Measurements from ENCODE around the gene GLT6D1. TPM values are rescaled to one million over a fixed set of nuclear protein-coding genes. Genes with fewer than 3 reads are reported as not detected.

Gene GLT6D1
- total RNA-seq (2012; rRNA removed) = not detected in 2 replicates

- H3K9me3 ChIP-seq (replicated peaks; ENCODE audit: low read length) = no peaks in the 10 kb centered on the region
- H3K36me3 ChIP-seq (ENCODE audit: insufficient read depth, low read length) = no peaks in the 10 kb centered on the region
- peaks cover 7% of the 10 kb centered on the region for H3K27me3 ChIP-seq (ENCODE audit: control insufficient read depth, insufficient read depth, low read length)
- no peak within 1 kb of the TSS for H3K4me3 ChIP-seq (ENCODE audit: low read length)
- no peak within 1 kb of the TSS for H3K9ac ChIP-seq (ENCODE audit: low read depth, low read length)
- H3K4me1 ChIP-seq (ENCODE audit: control insufficient read depth, insufficient read depth, low read length) = no peaks in the 10 kb centered on the region
- H3K4me2 ChIP-seq (ENCODE audit: low read length) = no peak within 1 kb of the TSS
Observed at GRCh38 chr9:135639196-135639595, at the start of gene GLT6D1. GLT6D1 (minus strand) TSS chr9:135639540; CDS start chr9:135639187, 353 bp downstream.

GRCh38 chr9:135689011-135689410, 49.7 kb upstream of the GLT6D1 start:
- Histone ChIP-seq H3K9ac (ENCODE audit: low read depth, low read length) (no peak overlapping the region), H3K36me3 (ENCODE audit: insufficient read depth, low read length) (no peaks in the 10 kb centered on the region), H3K4me1 (ENCODE audit: control insufficient read depth, insufficient read depth, low read length) (peaks cover 8% of the 10 kb centered on the region), H3K4me2 (ENCODE audit: low read length) (no peak overlapping the region), H3K4me3 (ENCODE audit: low read length) (no peak overlapping the region), H3K27me3 (ENCODE audit: control insufficient read depth, insufficient read depth, low read length) (peaks cover 6% of the 10 kb centered on the region), H3K9me3 (replicated peaks; ENCODE audit: low read length) (no peaks in the 10 kb centered on the region)

GRCh38 chr9:135687216-135687615, 47.9 kb upstream of the GLT6D1 start:
- H3K9me3 ChIP-seq (replicated peaks; ENCODE audit: low read length) = no peaks in the 10 kb centered on the region
- H3K4me2 ChIP-seq (ENCODE audit: low read length) = no peak overlapping the region
- no peaks in the 10 kb centered on the region for H3K36me3 ChIP-seq (ENCODE audit: insufficient read depth, low read length)
- H3K9ac ChIP-seq (ENCODE audit: low read depth, low read length) = no peak overlapping the region
- H3K27me3 ChIP-seq (ENCODE audit: control insufficient read depth, insufficient read depth, low read length) = no peaks in the 10 kb centered on the region
- H3K4me3 ChIP-seq (ENCODE audit: low read length) = no peak overlapping the region
- peaks cover 2% of the 10 kb centered on the region for H3K4me1 ChIP-seq (ENCODE audit: control insufficient read depth, insufficient read depth, low read length)

- H3K9me3 ChIP-seq (replicated peaks; ENCODE audit: low read length) = no peaks in the 10 kb centered on the region
- H3K27me3 ChIP-seq (ENCODE audit: control insufficient read depth, insufficient read depth, low read length) = no peaks in the 10 kb centered on the region
- H3K4me2 ChIP-seq (ENCODE audit: low read length) = no peak overlapping the region
- H3K4me1 ChIP-seq (ENCODE audit: control insufficient read depth, insufficient read depth, low read length) = no peaks in the 10 kb centered on the region
- H3K9ac ChIP-seq (ENCODE audit: low read depth, low read length) = no peak overlapping the region
- no peaks in the 10 kb centered on the region for H3K36me3 ChIP-seq (ENCODE audit: insufficient read depth, low read length)
- no peak overlapping the region for H3K4me3 ChIP-seq (ENCODE audit: low read length)
Observed at GRCh38 chr9:135684691-135685090, 45.4 kb upstream of the GLT6D1 start.

- no peaks in the 10 kb centered on the region for H3K36me3 ChIP-seq (ENCODE audit: insufficient read depth, low read length)
- no peak overlapping the region for H3K4me2 ChIP-seq (ENCODE audit: low read length)
- no peaks in the 10 kb centered on the region for H3K9me3 ChIP-seq (replicated peaks; ENCODE audit: low read length)
- no peaks in the 10 kb centered on the region for H3K27me3 ChIP-seq (ENCODE audit: control insufficient read depth, insufficient read depth, low read length)
- H3K9ac ChIP-seq (ENCODE audit: low read depth, low read length) = no peak overlapping the region
- H3K4me1 ChIP-seq (ENCODE audit: control insufficient read depth, insufficient read depth, low read length) = no peaks in the 10 kb centered on the region
- H3K4me3 ChIP-seq (ENCODE audit: low read length) = no peak overlapping the region
Observed at GRCh38 chr9:135683401-135684034, 44.2 kb upstream of the GLT6D1 start.

GRCh38 chr9:135681161-135681560, 41.8 kb upstream of the GLT6D1 start:
- Histone ChIP-seq H3K36me3 (ENCODE audit: insufficient read depth, low read length) (no peaks in the 10 kb centered on the region), H3K4me3 (ENCODE audit: low read length) (no peak overlapping the region), H3K4me1 (ENCODE audit: control insufficient read depth, insufficient read depth, low read length) (no peaks in the 10 kb centered on the region), H3K9me3 (replicated peaks; ENCODE audit: low read length) (no peaks in the 10 kb centered on the region), H3K4me2 (ENCODE audit: low read length) (no peak overlapping the region), H3K9ac (ENCODE audit: low read depth, low read length) (no peak overlapping the region), H3K27me3 (ENCODE audit: control insufficient read depth, insufficient read depth, low read length) (no peaks in the 10 kb centered on the region)

GRCh38 chr9:135680056-135680455, 40.7 kb upstream of the GLT6D1 start:
- Histone ChIP-seq H3K9ac (ENCODE audit: low read depth, low read length) (no peak overlapping the region), H3K9me3 (replicated peaks; ENCODE audit: low read length) (no peaks in the 10 kb centered on the region), H3K27me3 (ENCODE audit: control insufficient read depth, insufficient read depth, low read length) (no peaks in the 10 kb centered on the region), H3K4me3 (ENCODE audit: low read length) (no peak overlapping the region), H3K36me3 (ENCODE audit: insufficient read depth, low read length) (no peaks in the 10 kb centered on the region), H3K4me2 (ENCODE audit: low read length) (no peak overlapping the region), H3K4me1 (ENCODE audit: control insufficient read depth, insufficient read depth, low read length) (no peaks in the 10 kb centered on the region)

GRCh38 chr9:135678236-135679017, 39.1 kb upstream of the GLT6D1 start:
- no peaks in the 10 kb centered on the region for H3K9me3 ChIP-seq (replicated peaks; ENCODE audit: low read length)
- peaks cover under 1% of the 10 kb centered on the region for H3K27me3 ChIP-seq (ENCODE audit: control insufficient read depth, insufficient read depth, low read length)
- H3K4me2 ChIP-seq (ENCODE audit: low read length) = no peak overlapping the region
- H3K4me3 ChIP-seq (ENCODE audit: low read length) = no peak overlapping the region
- no peaks in the 10 kb centered on the region for H3K4me1 ChIP-seq (ENCODE audit: control insufficient read depth, insufficient read depth, low read length)
- H3K9ac ChIP-seq (ENCODE audit: low read depth, low read length) = no peak overlapping the region
- no peaks in the 10 kb centered on the region for H3K36me3 ChIP-seq (ENCODE audit: insufficient read depth, low read length)

- H3K4me2 ChIP-seq (ENCODE audit: low read length) = no peak overlapping the region
- H3K4me1 ChIP-seq (ENCODE audit: control insufficient read depth, insufficient read depth, low read length) = no peaks in the 10 kb centered on the region
- H3K9ac ChIP-seq (ENCODE audit: low read depth, low read length) = no peak overlapping the region
- no peaks in the 10 kb centered on the region for H3K9me3 ChIP-seq (replicated peaks; ENCODE audit: low read length)
- H3K27me3 ChIP-seq (ENCODE audit: control insufficient read depth, insufficient read depth, low read length) = peaks cover 5% of the 10 kb centered on the region
- H3K4me3 ChIP-seq (ENCODE audit: low read length) = no peak overlapping the region
- no peaks in the 10 kb centered on the region for H3K36me3 ChIP-seq (ENCODE audit: insufficient read depth, low read length)
Observed at GRCh38 chr9:135677641-135678168, 38.4 kb upstream of the GLT6D1 start.

GRCh38 chr9:135676891-135677290, 37.6 kb upstream of the GLT6D1 start:
- Histone ChIP-seq H3K36me3 (ENCODE audit: insufficient read depth, low read length) (no peaks in the 10 kb centered on the region), H3K4me1 (ENCODE audit: control insufficient read depth, insufficient read depth, low read length) (no peaks in the 10 kb centered on the region)

GRCh38 chr9:135674977-135675376, 35.6 kb upstream of the GLT6D1 start:
- Histone ChIP-seq H3K4me2 (ENCODE audit: low read length) (no peak overlapping the region), H3K36me3 (ENCODE audit: insufficient read depth, low read length) (no peaks in the 10 kb centered on the region), H3K9ac (ENCODE audit: low read depth, low read length) (no peak overlapping the region), H3K9me3 (replicated peaks; ENCODE audit: low read length) (no peaks in the 10 kb centered on the region), H3K4me1 (ENCODE audit: control insufficient read depth, insufficient read depth, low read length) (no peaks in the 10 kb centered on the region), H3K27me3 (ENCODE audit: control insufficient read depth, insufficient read depth, low read length) (peaks cover 5% of the 10 kb centered on the region), H3K4me3 (ENCODE audit: low read length) (no peak overlapping the region)

More at GRCh38 chr9:135676891-135677290, 37.6 kb upstream of the GLT6D1 start:
- no peak overlapping the region for H3K4me2 ChIP-seq (ENCODE audit: low read length)
- peaks cover 5% of the 10 kb centered on the region for H3K27me3 ChIP-seq (ENCODE audit: control insufficient read depth, insufficient read depth, low read length)
- H3K4me3 ChIP-seq (ENCODE audit: low read length) = no peak overlapping the region
- no peak overlapping the region for H3K9ac ChIP-seq (ENCODE audit: low read depth, low read length)
- no peaks in the 10 kb centered on the region for H3K9me3 ChIP-seq (replicated peaks; ENCODE audit: low read length)

All from skeletal muscle satellite cell (primary cell).